Measurements from ENCODE around the gene DIP2C.

DNA sequence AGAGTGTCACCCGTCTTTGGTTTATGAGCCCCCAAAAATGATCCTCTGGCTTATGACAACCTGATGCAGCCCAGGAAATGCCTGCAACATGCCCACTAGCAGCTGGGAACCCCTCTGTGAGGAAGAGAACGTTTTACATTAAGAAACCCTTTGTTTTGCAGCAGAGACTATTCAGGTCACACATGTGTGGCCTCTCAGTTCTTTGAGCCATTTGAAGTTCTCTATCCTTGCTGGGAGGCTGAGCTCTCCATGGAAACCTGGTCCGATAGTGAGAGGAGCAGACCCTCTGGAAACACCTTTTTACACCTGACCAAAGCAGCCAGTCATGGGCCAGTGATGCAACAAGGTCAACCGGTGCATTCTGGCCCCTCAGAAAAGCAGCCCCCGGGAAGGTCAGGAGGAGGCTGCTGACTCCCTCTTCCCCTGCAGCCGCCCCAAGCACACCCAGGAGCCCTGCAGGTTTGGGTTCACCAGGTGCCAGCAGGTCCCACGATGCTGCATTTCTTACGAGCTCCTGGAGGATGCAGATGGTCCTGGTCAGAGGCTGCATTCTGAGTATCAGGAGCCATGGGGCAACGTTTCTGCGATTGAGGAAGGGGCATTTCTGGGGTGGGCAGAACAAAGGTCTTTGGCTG lies 419.9 kb downstream of the DIP2C start:
- TF ChIP-seq, protein P1, sequence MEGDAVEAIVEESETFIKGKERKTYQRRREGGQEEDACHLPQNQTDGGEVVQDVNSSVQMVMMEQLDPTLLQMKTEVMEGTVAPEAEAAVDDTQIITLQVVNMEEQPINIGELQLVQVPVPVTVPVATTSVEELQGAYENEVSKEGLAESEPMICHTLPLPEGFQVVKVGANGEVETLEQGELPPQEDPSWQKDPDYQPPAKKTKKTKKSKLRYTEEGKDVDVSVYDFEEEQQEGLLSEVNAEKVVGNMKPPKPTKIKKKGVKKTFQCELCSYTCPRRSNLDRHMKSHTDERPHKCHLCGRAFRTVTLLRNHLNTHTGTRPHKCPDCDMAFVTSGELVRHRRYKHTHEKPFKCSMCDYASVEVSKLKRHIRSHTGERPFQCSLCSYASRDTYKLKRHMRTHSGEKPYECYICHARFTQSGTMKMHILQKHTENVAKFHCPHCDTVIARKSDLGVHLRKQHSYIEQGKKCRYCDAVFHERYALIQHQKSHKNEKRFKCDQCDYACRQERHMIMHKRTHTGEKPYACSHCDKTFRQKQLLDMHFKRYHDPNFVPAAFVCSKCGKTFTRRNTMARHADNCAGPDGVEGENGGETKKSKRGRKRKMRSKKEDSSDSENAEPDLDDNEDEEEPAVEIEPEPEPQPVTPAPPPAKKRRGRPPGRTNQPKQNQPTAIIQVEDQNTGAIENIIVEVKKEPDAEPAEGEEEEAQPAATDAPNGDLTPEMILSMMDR (IDR thresholded peaks at IDR 0.05), result no peak
- TF ChIP-seq POLR2A (IDR thresholded peaks at IDR 0.05) (no peak), POLR2AphosphoS5 (IDR thresholded peaks at IDR 0.05; ENCODE audit: insufficient read depth in 1 of 2, low read depth in 1 of 2) (no peak)
